ENCODE results near the gene TMPRSS9.
A peak's percentile ranks its signal among the peaks of the same experiment; 100 is the strongest.
"Not testable (repeated sequence)": the region's sequence is repeated elsewhere in the genome, so short reads cannot be mapped to it uniquely, and the experiment has no call there.

TMPRSS9 gene

GRCh38 chr19:2454199-2454961 is 94.3 kb downstream of the TMPRSS9 start:
- TF ChIP-seq CTCF (conservative IDR thresholded peaks at IDR 0.05; ENCODE audit: control insufficient read depth, insufficient read depth, low read depth, low read length), result no peak
- DNase-seq (ENCODE audit: low read depth), result no peak
- H3K4me3 ChIP-seq (ENCODE audit: control insufficient read depth, low read depth, low read length), result no peak overlapping the region

GRCh38 chr19:2454962-2455850 is 95.1 kb downstream of the TMPRSS9 start:
- H3K4me3 ChIP-seq (ENCODE audit: control insufficient read depth, low read depth, low read length), result peak overlapping the region; percentile 85
- no peak for DNase-seq (ENCODE audit: low read depth)
- TF ChIP-seq CTCF (conservative IDR thresholded peaks at IDR 0.05; ENCODE audit: control insufficient read depth, insufficient read depth, low read depth, low read length), result no peak

- TF ChIP-seq CTCF (conservative IDR thresholded peaks at IDR 0.05; ENCODE audit: control insufficient read depth, insufficient read depth, low read depth, low read length), result no peak
- DNase-seq (ENCODE audit: low read depth), result no peak
Observed at GRCh38 chr19:2455851-2456570, 95.9 kb downstream of the TMPRSS9 start.

GRCh38 chr19:2457394-2458037 is 97.5 kb downstream of the TMPRSS9 start:
- no peak for TF ChIP-seq CTCF (conservative IDR thresholded peaks at IDR 0.05; ENCODE audit: control insufficient read depth, insufficient read depth, low read depth, low read length)
- no peak for DNase-seq (ENCODE audit: low read depth)
- peak overlapping the region; percentile 38 for H3K4me3 ChIP-seq (ENCODE audit: control insufficient read depth, low read depth, low read length)

More at GRCh38 chr19:2455851-2456570, 95.9 kb downstream of the TMPRSS9 start:
- H3K4me3 ChIP-seq (ENCODE audit: control insufficient read depth, low read depth, low read length), result peak overlapping the region; percentile 85

GRCh38 chr19:2458054-2458453 is 98.0 kb downstream of the TMPRSS9 start:
- TF ChIP-seq CTCF (conservative IDR thresholded peaks at IDR 0.05; ENCODE audit: control insufficient read depth, insufficient read depth, low read depth, low read length), result no peak
- no peak for DNase-seq (ENCODE audit: low read depth)
- H3K4me3 ChIP-seq (ENCODE audit: control insufficient read depth, low read depth, low read length), result no peak overlapping the region

GRCh38 chr19:2458776-2459175 is 98.7 kb downstream of the TMPRSS9 start:
- H3K4me3 ChIP-seq (ENCODE audit: control insufficient read depth, low read depth, low read length); DNase-seq (ENCODE audit: low read depth): not testable (repeated sequence)
